ENCODE measurements around the gene RASSF10.

GRCh38 chr11:13011466-13012055 lies 2.4 kb downstream of the RASSF10 start:
- TF ChIP-seq POLR2A (IDR thresholded peaks at IDR 0.05), result no peak
- TF ChIP-seq CTCF (IDR thresholded peaks at IDR 0.05), result no peak
